ENCODE data around the gene PTCD3. TPM values are rescaled to one million over a fixed set of nuclear protein-coding genes. Genes with fewer than 3 reads are reported as not detected.

Gene PTCD3
- total and polyA plus RNA-seq, 2 donors (not counting 1 experiment from before 2014, with no cell fraction given) = 58.6 to 66.9 TPM

DNA sequence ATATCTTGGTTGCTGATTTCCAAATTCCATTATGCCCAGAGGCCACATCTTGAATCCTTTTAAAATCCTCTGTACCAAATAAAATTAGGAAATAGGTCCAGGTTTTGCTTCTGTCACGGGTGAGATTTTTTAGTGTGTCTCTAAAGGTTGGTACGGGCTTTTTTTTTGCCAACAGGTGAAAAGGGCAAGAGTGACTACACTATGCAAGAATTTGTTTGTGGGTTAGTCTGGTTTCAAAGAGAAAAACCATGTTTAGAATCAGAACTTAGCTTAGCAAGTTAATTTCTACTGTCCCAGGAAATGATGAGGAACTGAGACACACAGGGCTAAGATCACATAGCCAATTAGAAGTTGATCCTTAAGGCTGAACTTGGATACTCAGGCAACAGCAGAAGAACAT lies 42.0 kb upstream of the PTCD3 start:
- peaks cover 8% of the 10 kb centered on the region for H3K36me3 ChIP-seq (ENCODE audit: control insufficient read depth, insufficient read depth, low read length)
- no peak overlapping the region for H3K9ac ChIP-seq (ENCODE audit: insufficient read depth, low read length)
- no peaks in the 10 kb centered on the region for H3K79me2 ChIP-seq (ENCODE audit: control insufficient read depth, insufficient read depth, low read length)
- no peak overlapping the region for H3K4me2 ChIP-seq (ENCODE audit: extremely low read depth, insufficient read depth, low read length)
- H3K4me1 ChIP-seq (ENCODE audit: control insufficient read depth, extremely low read depth, insufficient read depth, low read length) = peaks cover 2% of the 10 kb centered on the region
- no peaks in the 10 kb centered on the region for H3K9me3 ChIP-seq (ENCODE audit: control insufficient read depth, insufficient read depth, low read depth, low read length)
- H4K20me1 ChIP-seq (ENCODE audit: control insufficient read depth, extremely low read depth, insufficient read depth, low read length) = no peaks in the 10 kb centered on the region
- H3K27ac ChIP-seq (ENCODE audit: insufficient read depth, low read length) = no peak overlapping the region
- no peaks in the 10 kb centered on the region for H3K27me3 ChIP-seq (ENCODE audit: control insufficient read depth, insufficient read depth, low read length)
- no peak for TF ChIP-seq EZH2 (IDR thresholded peaks at IDR 0.05; ENCODE audit: low read length, missing control alignments)
- TF ChIP-seq, protein P1, sequence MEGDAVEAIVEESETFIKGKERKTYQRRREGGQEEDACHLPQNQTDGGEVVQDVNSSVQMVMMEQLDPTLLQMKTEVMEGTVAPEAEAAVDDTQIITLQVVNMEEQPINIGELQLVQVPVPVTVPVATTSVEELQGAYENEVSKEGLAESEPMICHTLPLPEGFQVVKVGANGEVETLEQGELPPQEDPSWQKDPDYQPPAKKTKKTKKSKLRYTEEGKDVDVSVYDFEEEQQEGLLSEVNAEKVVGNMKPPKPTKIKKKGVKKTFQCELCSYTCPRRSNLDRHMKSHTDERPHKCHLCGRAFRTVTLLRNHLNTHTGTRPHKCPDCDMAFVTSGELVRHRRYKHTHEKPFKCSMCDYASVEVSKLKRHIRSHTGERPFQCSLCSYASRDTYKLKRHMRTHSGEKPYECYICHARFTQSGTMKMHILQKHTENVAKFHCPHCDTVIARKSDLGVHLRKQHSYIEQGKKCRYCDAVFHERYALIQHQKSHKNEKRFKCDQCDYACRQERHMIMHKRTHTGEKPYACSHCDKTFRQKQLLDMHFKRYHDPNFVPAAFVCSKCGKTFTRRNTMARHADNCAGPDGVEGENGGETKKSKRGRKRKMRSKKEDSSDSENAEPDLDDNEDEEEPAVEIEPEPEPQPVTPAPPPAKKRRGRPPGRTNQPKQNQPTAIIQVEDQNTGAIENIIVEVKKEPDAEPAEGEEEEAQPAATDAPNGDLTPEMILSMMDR (conservative IDR thresholded peaks at IDR 0.05 in 1 of 2, IDR thresholded peaks at IDR 0.05 in 1 of 2; ENCODE audit: low read depth in 1 of 2, low read length in 2 of 2) = no peak
- H3K4me3 ChIP-seq (replicated peaks in 1 of 4; ENCODE audit: control extremely low read depth in 1 of 4, insufficient read depth in 1 of 4, low read depth in 3 of 4, low read length in 4 of 4) = no peak overlapping the region
- no peak overlapping the region for H2AFZ ChIP-seq (ENCODE audit: low read length)
- peak; percentile 12 to 82 for DNase-seq (ENCODE audit: low read depth in 2 of 2)

DNA sequence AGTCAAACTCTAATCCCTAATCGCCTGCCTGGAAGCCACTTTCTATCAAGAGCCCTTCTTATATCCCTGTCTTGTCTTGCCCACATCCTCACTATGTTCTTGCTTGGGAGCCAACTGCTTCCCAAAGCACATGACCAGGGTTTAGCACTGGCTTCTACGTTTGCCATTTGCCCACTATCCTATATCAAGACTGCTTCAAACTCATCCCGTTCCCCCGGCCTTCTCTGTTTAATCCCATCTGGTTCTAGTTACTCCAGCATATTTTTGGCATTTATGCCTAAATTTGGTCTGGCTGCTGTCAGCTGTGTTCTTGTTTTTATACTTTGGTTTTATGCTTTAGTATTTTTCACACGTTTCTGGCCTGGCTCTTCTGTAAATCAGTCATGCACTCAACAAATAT lies 40.5 kb upstream of the PTCD3 start:
- peaks cover 18% of the 10 kb centered on the region for H3K36me3 ChIP-seq (ENCODE audit: control insufficient read depth, insufficient read depth, low read length)

DNA sequence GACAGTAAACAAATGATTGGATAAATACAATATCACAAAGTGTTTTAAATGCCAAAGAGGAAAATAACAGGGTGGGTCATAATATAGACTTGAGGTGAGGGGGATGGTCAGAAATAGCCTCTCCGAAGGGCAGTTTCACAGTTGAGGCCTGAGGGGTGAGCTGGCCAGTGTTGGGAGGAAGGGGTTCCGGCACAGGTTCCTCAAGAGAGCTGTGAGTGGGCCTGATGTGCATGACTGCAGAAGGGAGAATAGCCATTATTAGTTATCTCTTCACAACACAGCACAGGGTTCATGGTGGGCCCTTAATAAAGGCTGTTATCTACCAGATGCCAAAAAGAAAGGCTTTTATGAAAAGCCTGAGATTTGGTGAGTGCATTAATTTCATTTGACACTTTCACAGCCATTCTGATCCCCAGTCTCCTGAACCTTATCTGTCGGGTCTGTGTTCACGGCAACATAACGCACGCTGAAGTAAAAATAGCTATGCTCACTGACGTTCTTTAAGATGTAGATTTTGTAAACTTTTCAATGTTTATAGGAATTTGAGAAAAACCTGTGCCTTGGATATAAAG lies 39.9 kb upstream of the PTCD3 start:
- Histone ChIP-seq H3K4me2 (ENCODE audit: extremely low read depth, insufficient read depth, low read length) (no peak overlapping the region), H3K27me3 (ENCODE audit: control insufficient read depth, insufficient read depth, low read length) (no peaks in the 10 kb centered on the region), H3K4me1 (ENCODE audit: control insufficient read depth, extremely low read depth, insufficient read depth, low read length) (peaks cover 2% of the 10 kb centered on the region), H3K27ac (ENCODE audit: insufficient read depth, low read length) (no peak overlapping the region), H3K36me3 (ENCODE audit: control insufficient read depth, insufficient read depth, low read length) (peaks cover 18% of the 10 kb centered on the region), H3K79me2 (ENCODE audit: control insufficient read depth, insufficient read depth, low read length) (no peaks in the 10 kb centered on the region), H4K20me1 (ENCODE audit: control insufficient read depth, extremely low read depth, insufficient read depth, low read length) (no peaks in the 10 kb centered on the region), H3K9ac (ENCODE audit: insufficient read depth, low read length) (no peak overlapping the region), H3K9me3 (ENCODE audit: control insufficient read depth, insufficient read depth, low read depth, low read length) (no peaks in the 10 kb centered on the region), H2AFZ (ENCODE audit: low read length) (no peak overlapping the region), H3K4me3 (replicated peaks in 1 of 4; ENCODE audit: control extremely low read depth in 1 of 4, insufficient read depth in 1 of 4, low read depth in 3 of 4, low read length in 4 of 4) (no peak overlapping the region)
- TF ChIP-seq, protein P1 (conservative IDR thresholded peaks at IDR 0.05 in 1 of 2, IDR thresholded peaks at IDR 0.05 in 1 of 2; ENCODE audit: low read depth in 1 of 2, low read length in 2 of 2) = no peak
- no peak for TF ChIP-seq EZH2 (IDR thresholded peaks at IDR 0.05; ENCODE audit: low read length, missing control alignments)
- no peak for DNase-seq (ENCODE audit: low read depth in 2 of 2)

More for the DNA sequence above, 40.5 kb upstream of the PTCD3 start:
- Histone ChIP-seq H3K27me3 (ENCODE audit: control insufficient read depth, insufficient read depth, low read length) (no peaks in the 10 kb centered on the region), H3K9ac (ENCODE audit: insufficient read depth, low read length) (no peak overlapping the region), H3K27ac (ENCODE audit: insufficient read depth, low read length) (no peak overlapping the region), H3K4me1 (ENCODE audit: control insufficient read depth, extremely low read depth, insufficient read depth, low read length) (peaks cover 2% of the 10 kb centered on the region), H2AFZ (ENCODE audit: low read length) (no peak overlapping the region), H3K4me3 (replicated peaks in 1 of 4; ENCODE audit: control extremely low read depth in 1 of 4, insufficient read depth in 1 of 4, low read depth in 3 of 4, low read length in 4 of 4) (no peak overlapping the region), H3K79me2 (ENCODE audit: control insufficient read depth, insufficient read depth, low read length) (no peaks in the 10 kb centered on the region), H3K9me3 (ENCODE audit: control insufficient read depth, insufficient read depth, low read depth, low read length) (no peaks in the 10 kb centered on the region), H3K4me2 (ENCODE audit: extremely low read depth, insufficient read depth, low read length) (no peak overlapping the region), H4K20me1 (ENCODE audit: control insufficient read depth, extremely low read depth, insufficient read depth, low read length) (no peaks in the 10 kb centered on the region)
- DNase-seq (ENCODE audit: low read depth in 2 of 2) = peak; percentile 28 to 37
- TF ChIP-seq, protein P1 (conservative IDR thresholded peaks at IDR 0.05 in 1 of 2, IDR thresholded peaks at IDR 0.05 in 1 of 2; ENCODE audit: low read depth in 1 of 2, low read length in 2 of 2) = no peak
- no peak for TF ChIP-seq EZH2 (IDR thresholded peaks at IDR 0.05; ENCODE audit: low read length, missing control alignments)
